ENCODE data around the gene RFPL1.
"Not testable (repeated sequence)": the region's sequence is repeated elsewhere in the genome, so short reads cannot be mapped to it uniquely, and the experiment has no call there.

Gene RFPL1

DNA sequence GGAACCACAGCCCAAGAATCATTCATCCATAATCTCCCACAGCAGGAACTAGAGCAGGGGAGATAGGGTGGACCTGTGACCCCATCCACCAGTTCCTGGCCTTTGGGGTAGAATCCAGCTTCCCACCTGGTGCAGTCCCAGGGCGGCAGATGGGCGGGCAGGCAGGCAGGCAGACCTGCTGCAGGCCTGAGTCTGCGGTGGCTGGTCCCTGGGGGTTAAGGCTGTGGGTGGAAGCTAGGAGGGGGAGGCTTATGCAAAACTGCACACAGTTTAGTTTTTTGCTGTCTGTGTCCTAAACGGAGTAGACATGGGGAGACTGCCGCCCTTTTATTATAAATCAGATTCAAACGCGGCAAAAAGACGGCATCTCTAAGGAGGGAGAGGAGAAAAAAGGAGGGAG, 37.2 kb downstream of the RFPL1 start:
- H3K4me3 ChIP-seq = no peak overlapping the region
- no peak overlapping the region for H3K27ac ChIP-seq

DNA sequence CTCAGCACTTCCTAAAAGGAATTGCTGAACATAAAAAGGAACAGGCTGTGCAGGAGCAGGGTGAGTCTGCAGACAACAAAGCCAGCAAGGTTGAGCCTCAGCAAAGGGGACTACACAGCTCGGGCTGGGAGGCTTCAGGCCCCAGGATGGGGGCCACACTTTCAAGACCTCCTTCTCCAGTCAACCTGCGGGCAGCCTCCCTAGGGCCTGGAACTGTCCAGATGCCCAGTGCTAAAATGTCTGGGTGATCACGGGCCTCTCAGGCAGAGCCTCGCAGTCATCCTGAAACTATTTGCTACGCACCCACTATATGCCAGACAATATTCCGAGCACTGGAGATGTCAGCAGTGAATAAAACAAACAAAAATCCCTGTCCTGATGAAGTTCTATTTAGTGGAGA, 37.7 kb downstream of the RFPL1 start:
- Histone ChIP-seq H3K4me3 (no peak overlapping the region), H3K27ac (no peak overlapping the region)

DNA sequence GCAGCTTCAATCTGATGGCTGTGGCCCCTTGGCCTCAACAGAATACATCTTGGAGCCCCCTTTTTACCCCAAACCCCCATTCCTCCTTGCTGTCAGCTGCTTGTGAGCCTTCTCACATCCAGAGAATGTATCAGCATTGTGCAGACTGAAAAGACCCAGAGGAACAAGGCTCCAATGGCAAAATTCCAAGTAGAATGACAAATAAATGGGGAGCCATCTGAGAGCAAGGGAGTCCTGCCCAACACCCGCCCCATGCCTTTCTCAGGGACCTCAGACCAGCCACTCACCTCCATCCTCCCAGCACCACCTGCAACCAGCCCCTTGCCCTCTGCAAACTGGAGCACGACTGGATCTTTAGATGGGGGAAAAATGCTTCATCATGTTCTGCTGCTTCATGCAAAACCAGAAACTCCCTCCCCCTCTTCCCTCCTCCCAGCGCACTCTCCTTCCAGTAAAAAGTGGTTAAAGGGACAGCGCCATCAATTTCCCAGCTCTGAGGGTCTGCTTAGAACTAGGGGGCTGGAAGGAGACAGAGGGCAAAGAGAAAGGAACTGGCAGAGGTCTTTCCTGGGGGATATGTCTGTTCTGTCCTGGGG, 39.4 kb downstream of the RFPL1 start:
- H3K27ac ChIP-seq = no peak overlapping the region
- no peak overlapping the region for H3K4me3 ChIP-seq

DNA sequence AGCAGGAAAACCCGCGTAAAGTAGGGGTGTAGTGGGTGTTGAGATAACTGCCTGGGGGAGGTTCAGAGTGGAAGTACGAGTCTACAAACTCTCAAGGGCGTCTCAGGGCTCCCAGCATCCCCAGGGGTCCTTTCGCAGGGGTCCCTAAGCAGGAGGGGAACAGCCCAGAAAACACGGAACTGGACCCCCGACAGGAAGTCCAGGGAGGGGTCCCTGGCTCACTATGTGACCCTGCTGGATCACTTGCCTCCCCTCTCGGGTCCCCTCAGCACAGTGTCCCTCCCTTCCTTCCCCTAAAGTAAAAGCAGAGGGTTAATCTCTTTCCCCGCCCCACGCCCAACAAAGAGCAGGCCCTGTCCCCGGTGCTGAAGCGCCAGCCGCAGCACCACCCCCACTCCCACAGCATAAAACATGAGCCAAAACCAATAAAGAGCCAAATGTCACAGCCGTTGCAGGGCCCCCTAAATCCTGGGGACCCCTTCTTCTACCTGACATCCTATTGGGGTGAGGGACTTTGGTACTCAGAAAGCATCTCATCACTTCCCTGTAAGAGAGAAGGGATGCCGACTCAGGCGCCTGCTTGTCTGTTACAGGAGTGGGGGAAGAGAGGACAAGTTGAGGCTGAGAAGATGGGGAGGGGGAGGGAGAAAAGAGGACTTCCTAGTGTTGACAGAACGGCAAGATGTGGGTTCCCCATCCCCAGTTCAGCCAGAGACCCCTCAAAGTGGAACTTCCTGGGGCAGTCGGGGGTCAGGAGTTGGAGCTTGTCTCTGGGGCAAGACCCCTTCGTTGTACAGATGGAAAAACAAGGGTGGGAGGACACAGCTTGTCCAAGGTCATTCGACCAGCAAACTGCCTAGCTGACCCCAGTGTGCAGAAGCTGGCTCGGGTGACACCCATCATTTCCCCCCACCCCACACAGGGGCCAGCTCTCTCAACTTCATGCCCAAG, 40.2 kb downstream of the RFPL1 start:
- no peak overlapping the region for H3K27ac ChIP-seq
- H3K4me3 ChIP-seq = no peak overlapping the region

DNA sequence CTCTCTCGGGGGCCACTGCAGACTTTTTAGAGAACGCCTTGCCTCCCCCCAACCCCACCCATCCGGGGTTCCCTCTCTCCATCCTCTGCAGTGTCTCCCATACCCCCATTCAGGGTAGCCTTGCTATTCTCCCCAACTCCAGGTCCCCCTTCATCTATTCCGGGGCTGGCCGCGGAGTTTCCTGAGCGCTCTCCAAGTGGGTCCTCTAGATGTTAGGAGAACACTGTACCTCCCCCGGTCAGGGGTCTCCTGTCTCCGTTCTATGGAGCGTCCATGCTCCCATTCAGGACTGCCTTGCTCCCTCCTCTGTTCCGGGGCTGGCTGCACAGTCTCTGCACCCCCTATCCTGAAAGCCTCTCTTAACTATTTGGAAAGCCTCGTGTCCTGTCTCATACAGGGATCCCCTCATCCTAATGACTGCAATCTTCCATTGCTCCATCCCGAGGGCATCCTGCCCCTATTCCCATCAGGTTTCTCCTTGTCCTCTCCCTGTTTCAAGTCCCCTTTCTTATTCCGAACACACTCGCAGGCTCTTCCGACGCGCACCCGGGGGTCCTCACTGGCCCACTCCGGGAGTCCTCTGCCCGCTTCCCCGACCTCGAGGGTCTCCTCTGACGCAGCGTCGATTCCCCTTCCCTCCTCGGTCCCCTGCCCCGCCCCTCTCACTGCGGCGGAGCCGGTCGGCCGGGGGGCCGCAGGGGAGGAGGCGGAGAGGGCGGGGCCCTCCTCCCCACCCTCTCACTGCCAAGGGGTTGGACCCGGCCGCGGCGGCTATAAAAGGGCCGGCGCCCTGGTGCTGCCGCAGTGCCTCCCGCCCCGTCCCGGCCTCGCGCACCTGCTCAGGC, 41.3 kb downstream of the RFPL1 start, which contains the start of gene NEFH:
NEFH (plus strand) TSS at position 802 of the 845 bp plus-strand sequence. CDS start 45 bp downstream, outside the sequence.
- H3K27ac ChIP-seq = no peak within 1 kb of the TSS
- H3K4me3 ChIP-seq = peak within 1 kb of the TSS in 3 of 7 experiments; percentile 4 to 19 (median 12)

DNA sequence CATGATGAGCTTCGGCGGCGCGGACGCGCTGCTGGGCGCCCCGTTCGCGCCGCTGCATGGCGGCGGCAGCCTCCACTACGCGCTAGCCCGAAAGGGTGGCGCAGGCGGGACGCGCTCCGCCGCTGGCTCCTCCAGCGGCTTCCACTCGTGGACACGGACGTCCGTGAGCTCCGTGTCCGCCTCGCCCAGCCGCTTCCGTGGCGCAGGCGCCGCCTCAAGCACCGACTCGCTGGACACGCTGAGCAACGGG, 41.8 kb downstream of the RFPL1 start:
- H3K4me3 ChIP-seq = peak overlapping the region in 3 of 7 experiments; percentile 4 to 19 (median 10)
- H3K27ac ChIP-seq = no peak overlapping the region

DNA sequence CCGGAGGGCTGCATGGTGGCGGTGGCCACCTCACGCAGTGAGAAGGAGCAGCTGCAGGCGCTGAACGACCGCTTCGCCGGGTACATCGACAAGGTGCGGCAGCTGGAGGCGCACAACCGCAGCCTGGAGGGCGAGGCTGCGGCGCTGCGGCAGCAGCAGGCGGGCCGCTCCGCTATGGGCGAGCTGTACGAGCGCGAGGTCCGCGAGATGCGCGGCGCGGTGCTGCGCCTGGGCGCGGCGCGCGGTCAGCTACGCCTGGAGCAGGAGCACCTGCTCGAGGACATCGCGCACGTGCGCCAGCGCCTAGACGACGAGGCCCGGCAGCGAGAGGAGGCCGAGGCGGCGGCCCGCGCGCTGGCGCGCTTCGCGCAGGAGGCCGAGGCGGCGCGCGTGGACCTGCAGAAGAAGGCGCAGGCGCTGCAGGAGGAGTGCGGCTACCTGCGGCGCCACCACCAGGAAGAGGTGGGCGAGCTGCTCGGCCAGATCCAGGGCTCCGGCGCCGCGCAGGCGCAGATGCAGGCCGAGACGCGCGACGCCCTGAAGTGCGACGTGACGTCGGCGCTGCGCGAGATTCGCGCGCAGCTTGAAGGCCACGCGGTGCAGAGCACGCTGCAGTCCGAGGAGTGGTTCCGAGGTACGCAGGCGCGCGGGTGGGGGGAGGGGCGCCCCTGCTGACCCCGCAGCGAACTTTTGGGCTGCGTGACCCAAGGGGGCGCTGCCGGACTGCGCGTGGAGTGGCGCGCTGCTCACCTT, 42.3 kb downstream of the RFPL1 start:
- Histone ChIP-seq H3K27ac (no peak overlapping the region), H3K4me3 (peak overlapping the region in 3 of 7 experiments; percentile 4 to 19 (median 12))

DNA sequence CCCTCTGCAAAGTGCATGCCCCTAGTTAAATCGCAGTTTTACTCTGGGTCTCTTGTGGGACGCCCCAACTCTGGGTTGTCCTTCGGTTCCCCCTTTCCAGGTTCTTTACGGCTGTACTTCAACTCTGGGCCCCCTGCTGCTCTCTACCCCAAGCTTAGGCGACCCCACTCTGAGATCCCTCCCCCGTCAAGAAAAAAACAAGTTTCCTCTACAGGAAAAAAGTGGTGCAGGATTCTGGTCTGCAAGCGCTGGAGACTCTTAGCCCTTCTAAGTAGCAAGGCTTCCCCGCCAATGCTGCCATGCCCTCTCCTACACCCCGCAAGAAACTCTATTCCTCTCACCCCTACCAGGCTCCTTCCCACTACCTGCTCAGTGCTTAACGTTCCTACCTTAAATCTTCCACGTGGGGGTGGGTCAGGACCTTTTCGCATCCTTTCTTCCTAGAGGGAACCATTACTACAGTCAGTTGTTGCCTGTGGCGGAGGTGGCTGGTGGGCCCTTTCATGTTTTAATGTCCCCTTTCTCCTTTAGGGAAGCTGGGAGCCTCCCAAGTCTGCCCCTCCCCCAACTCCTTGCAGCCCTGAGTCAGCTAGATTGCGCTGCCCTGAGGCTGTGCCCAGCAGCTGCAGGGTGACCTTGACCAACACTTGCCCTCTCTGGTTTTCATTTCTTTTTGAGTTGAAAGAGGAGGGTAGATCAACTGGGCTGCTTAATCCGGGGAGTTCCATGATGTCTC, 43.0 kb downstream of the RFPL1 start:
- H3K27ac ChIP-seq = no peak overlapping the region
- peak overlapping the region in 2 of 7 experiments; percentile 12 to 19 for H3K4me3 ChIP-seq

DNA sequence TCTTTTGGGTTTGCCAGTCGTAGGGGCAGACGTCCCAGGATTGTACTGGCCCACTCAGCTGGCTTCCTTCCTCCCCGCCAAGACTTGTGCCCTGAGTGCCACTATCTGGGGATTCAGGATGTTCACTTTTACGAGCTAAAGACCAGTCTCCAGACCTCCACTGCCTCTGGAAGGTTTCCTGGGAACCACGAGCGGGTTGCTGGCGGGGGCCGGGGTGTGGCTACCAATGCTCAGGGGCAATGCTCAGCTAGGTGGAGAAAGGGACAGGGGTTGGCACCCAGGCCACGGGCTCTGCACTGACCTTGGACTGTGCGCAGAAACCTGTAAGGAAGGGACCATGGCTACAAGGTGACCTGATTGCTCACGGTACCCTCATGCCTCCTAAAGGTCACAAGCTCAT, 43.9 kb downstream of the RFPL1 start:
- no peak overlapping the region for H3K27ac ChIP-seq
- no peak overlapping the region for H3K4me3 ChIP-seq

DNA sequence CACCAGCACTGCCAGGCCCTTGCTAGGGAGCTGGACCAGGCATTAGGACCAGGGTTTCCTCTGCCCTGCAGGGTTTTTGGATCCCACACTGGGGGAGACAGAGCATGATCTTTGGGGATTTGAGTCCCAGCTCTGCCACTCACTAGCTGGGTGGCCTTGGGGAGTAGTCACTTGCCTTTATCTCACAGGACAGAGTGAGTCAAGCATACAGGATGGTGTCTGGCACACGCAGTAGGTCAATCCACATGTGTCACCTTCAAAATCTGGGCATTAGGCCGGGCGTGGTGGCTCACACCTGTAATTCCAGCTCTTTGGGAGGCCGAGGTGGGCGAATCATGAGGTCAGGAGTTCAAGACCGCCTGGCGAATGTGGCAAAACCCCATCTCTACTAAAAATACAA, 44.3 kb downstream of the RFPL1 start:
- Histone ChIP-seq H3K27ac (no peak overlapping the region), H3K4me3 (no peak overlapping the region)

DNA sequence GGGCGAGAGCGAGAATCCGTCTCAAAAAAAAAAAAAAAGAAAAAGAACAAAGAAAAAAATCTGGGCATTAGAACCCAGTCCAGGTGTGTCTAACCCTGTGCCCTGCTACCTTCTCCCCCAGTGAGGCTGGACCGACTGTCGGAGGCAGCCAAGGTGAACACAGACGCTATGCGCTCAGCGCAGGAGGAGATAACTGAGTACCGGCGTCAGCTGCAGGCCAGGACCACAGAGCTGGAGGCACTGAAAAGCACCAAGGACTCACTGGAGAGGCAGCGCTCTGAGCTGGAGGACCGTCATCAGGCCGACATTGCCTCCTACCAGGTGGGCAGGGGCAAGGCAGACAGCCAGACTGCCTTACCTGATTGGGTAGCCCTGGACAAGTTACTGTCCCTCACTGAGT, 44.9 kb downstream of the RFPL1 start:
- no peak overlapping the region for H3K27ac ChIP-seq
- no peak overlapping the region for H3K4me3 ChIP-seq

DNA sequence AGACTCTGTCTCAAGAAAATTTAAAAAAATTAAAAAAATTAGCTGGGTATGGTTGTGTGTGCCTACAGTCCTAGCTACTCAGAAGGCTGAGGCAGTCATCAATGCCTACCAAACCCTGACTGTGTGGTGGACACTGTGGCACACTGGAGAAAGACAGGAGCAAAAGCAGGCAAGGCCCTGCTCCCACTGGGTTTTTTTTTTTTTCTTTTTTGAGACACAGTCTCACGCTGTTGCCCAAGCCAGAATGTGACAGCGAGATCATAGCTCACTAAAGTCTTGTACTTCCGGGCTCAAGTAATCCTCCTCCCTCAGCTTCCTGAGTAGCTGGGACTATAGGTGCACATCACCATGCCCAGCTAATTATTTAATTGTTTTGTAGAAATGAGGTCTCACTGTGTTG, 46.3 kb downstream of the RFPL1 start:
- Histone ChIP-seq H3K4me3 (no peak overlapping the region), H3K27ac (no peak overlapping the region)

DNA sequence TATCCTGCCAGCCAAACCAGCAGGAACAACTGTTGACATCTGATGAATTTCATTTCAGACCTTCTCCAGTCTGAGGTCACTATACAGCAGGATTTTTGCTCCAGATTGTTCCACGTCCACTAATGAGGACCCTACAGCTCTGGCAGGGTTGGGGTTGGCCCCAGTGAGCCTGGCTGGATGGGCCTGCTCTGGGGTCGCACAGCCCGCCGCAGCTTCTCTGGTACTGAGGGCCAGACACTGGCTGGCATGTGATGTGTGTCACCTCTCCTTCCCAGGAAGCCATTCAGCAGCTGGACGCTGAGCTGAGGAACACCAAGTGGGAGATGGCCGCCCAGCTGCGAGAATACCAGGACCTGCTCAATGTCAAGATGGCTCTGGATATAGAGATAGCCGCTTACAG, 47.1 kb downstream of the RFPL1 start:
- Histone ChIP-seq H3K4me3 (no peak overlapping the region), H3K27ac (no peak overlapping the region)

DNA sequence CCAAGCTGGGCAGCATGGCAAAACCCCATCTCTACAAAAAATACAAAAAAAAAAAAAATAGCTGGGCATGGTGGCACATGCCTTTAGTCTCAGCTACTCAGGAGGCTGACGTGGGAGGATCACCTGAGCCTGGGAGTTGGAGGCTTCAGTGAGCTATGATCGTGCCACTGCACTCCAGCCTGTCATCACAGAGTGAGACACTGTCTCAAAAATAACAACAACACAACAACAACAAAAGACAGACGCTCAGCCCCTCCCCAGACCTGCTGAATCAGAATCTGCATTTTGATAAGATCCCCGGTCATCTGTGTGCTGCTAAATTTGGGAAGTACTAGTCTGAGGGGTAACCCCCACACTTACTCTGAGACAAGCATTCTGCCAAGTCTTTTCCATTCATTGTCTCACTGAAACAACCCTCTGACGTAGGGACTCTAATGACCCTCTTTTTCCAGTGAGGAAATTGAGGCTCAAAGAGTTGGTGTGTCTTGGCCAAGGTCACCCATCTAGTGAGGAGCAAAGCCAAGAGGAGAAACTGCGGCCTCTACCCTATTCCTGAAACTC, 49.1 kb downstream of the RFPL1 start:
- no peak overlapping the region for H3K27ac ChIP-seq
- no peak overlapping the region for H3K4me3 ChIP-seq

DNA sequence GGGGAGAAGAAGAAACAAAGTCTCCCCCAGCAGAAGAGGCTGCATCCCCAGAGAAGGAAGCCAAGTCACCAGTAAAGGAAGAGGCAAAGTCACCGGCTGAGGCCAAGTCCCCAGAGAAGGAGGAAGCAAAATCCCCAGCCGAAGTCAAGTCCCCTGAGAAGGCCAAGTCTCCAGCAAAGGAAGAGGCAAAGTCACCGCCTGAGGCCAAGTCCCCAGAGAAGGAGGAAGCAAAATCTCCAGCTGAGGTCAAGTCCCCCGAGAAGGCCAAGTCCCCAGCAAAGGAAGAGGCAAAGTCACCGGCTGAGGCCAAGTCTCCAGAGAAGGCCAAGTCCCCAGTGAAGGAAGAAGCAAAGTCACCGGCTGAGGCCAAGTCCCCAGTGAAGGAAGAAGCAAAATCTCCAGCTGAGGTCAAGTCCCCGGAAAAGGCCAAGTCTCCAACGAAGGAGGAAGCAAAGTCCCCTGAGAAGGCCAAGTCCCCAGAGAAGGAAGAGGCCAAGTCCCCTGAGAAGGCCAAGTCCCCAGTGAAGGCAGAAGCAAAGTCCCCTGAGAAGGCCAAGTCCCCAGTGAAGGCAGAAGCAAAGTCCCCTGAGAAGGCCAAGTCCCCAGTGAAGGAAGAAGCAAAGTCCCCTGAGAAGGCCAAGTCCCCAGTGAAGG, 50.9 kb downstream of the RFPL1 start:
- H3K27ac ChIP-seq, H3K4me3 ChIP-seq: not testable (repeated sequence)

DNA sequence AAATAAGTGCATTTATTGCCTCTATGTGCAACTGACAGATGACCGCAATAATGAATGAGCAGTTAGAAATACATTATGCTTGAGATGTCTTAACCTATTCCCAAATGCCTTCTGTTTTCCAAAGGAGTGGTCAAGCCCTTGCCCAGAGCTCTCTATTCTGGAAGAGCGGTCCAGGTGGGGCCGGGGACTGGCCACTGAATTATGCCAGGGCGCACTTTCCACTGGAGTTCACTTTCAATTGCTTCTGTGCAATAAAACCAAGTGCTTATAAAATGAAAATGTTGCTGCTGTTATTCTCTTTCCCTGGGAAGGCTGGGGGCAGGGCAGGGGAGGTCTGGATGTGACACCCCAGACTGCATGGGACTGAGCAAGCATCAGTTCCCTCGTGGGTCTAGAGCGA, 52.6 kb downstream of the RFPL1 start:
- no peak overlapping the region for H3K27ac ChIP-seq
- no peak overlapping the region for H3K4me3 ChIP-seq

Measured in skin epidermis (tissue), 12 donors.